Neutrophil (primary cell): ENCODE measurements around the gene HMGCS2.

Experiments
- H3K27ac ChIP-seq: fragments of 200-600 bp; sonication (generic); 2 replicates; pipeline ENCODE4 v1.5.1; 2016; ENCODE audit warnings: mild to moderate bottlenecking, moderate library complexity
- H3K27me3 ChIP-seq: fragments of 200-600 bp; sonication (generic); 2 replicates; pipeline ENCODE4 v1.6.0; 2016; ENCODE audit warnings: mild to moderate bottlenecking
- H3K36me3 ChIP-seq: fragments of 200-600 bp; sonication (generic); 2 replicates; pipeline ENCODE4 v1.5.1; 2017
- H3K4me1 ChIP-seq, 2 experiments: fragments of 200-600 bp in 1 of 2; sonication (generic) in 1 of 2; 1 replicate in 1 of 2; 2 replicates in 1 of 2; pipeline versions ENCODE4 v1.5.1 to v1.6.1; 2013 to 2016; ENCODE audit warnings: low read depth in 1 of 2, low read length in 1 of 2, mild to moderate bottlenecking in 1 of 2, moderate library complexity in 1 of 2; ENCODE audit not compliant: control insufficient read depth in 1 of 2, insufficient read depth in 1 of 2
- H3K4me3 ChIP-seq, 2 experiments: fragments of 200-600 bp in 1 of 2; sonication (generic) in 1 of 2; 1 replicate in 1 of 2; 2 replicates in 1 of 2; pipeline ENCODE4 v1.5.1; 2013 to 2016; ENCODE audit warnings: low read depth in 1 of 2, low read length in 1 of 2, mild to moderate bottlenecking in 1 of 2, moderate library complexity in 1 of 2
- H3K9me3 ChIP-seq: fragments of 200-600 bp; sonication (generic); 2 replicates; pipeline ENCODE4 v1.5.1; 2016
- CTCF ChIP-seq: fragments of 200-600 bp; sonication (generic); IDR thresholded peaks from 2 replicates; pipeline ENCODE4 v1.5.1; 2016; ENCODE audit warnings: antibody characterized with exemption

HMGCS2 gene

GRCh38 chr1:119742677-119743076 is 26.0 kb downstream of the HMGCS2 start:
- no peak for TF ChIP-seq CTCF
- no peak overlapping the region for H3K27ac ChIP-seq

GRCh38 chr1:119742202-119742601 is 26.5 kb downstream of the HMGCS2 start:
- Histone ChIP-seq H3K4me1 (no peaks in the 10 kb centered on the region), H3K27ac (no peak overlapping the region)
- TF ChIP-seq CTCF = no peak

More at GRCh38 chr1:119742677-119743076, 26.0 kb downstream of the HMGCS2 start:
- Histone ChIP-seq H3K4me3 (no peak overlapping the region), H3K36me3 (no peaks in the 10 kb centered on the region), H3K4me1 (no peaks in the 10 kb centered on the region), H3K27me3 (no peaks in the 10 kb centered on the region), H3K9me3 (no peaks in the 10 kb centered on the region)

GRCh38 chr1:119740896-119741780 is 27.6 kb downstream of the HMGCS2 start:
- TF ChIP-seq CTCF = no peak
- no peaks in the 10 kb centered on the region for H3K27me3 ChIP-seq
- no peak overlapping the region for H3K27ac ChIP-seq
- no peak overlapping the region for H3K4me3 ChIP-seq
- no peaks in the 10 kb centered on the region for H3K36me3 ChIP-seq
- H3K4me1 ChIP-seq = no peaks in the 10 kb centered on the region
- H3K9me3 ChIP-seq = no peaks in the 10 kb centered on the region

More at GRCh38 chr1:119742202-119742601, 26.5 kb downstream of the HMGCS2 start:
- Histone ChIP-seq H3K9me3 (no peaks in the 10 kb centered on the region), H3K36me3 (no peaks in the 10 kb centered on the region), H3K4me3 (no peak overlapping the region), H3K27me3 (no peaks in the 10 kb centered on the region)

GRCh38 chr1:119740261-119740660 is 28.4 kb downstream of the HMGCS2 start:
- H3K36me3 ChIP-seq = no peaks in the 10 kb centered on the region
- no peaks in the 10 kb centered on the region for H3K9me3 ChIP-seq
- H3K4me1 ChIP-seq = no peaks in the 10 kb centered on the region
- no peak for TF ChIP-seq CTCF
- no peak overlapping the region for H3K27ac ChIP-seq
- H3K4me3 ChIP-seq = no peak overlapping the region
- no peaks in the 10 kb centered on the region for H3K27me3 ChIP-seq

- no peaks in the 10 kb centered on the region for H3K36me3 ChIP-seq
- H3K27ac ChIP-seq = no peak overlapping the region
Observed at GRCh38 chr1:119739150-119739549, 29.6 kb downstream of the HMGCS2 start.

More at GRCh38 chr1:119739150-119739549, 29.6 kb downstream of the HMGCS2 start:
- Histone ChIP-seq H3K9me3 (no peaks in the 10 kb centered on the region), H3K27me3 (no peaks in the 10 kb centered on the region), H3K4me1 (no peaks in the 10 kb centered on the region), H3K4me3 (no peak overlapping the region)
- TF ChIP-seq CTCF = no peak
